ENCODE data around the gene COL27A1. TPM values are rescaled to one million over a fixed set of nuclear protein-coding genes. Genes with fewer than 3 reads are reported as not detected.

Gene COL27A1
- total and polyA plus RNA-seq, 2 experiments from 2014 or later = 10.5 to 18.0 TPM

DNA sequence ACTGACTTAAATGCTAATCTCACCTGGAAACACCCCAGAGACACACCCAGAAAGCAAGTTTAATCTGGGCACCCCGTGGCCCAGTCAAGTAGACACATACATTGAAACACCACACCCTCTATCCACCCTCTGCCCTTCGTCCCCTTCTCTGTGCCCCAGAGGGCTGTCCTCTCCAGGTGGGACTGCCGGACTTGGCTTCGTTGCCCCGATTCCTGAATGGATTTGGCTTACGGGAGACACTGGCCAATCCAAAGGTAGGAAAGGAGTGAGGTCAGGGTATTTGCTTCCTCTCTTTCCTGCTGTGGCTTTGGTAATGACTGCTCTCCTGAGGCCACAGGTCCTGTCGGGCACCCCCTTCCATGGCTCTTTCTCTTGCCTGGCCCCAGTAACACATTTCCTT lies 25.2 kb upstream of the COL27A1 start:
- Histone ChIP-seq H3K27ac (ENCODE audit: low read depth) (no peak overlapping the region), H3K9me2 (ENCODE audit: insufficient read depth) (no peaks in the 10 kb centered on the region), H3F3A (replicated peaks; ENCODE audit: low read depth) (no peaks in the 10 kb centered on the region), H3K27me3 (ENCODE audit: insufficient read depth) (no peaks in the 10 kb centered on the region), H3K4me1 (ENCODE audit: insufficient read depth) (peaks cover 12% of the 10 kb centered on the region), H4K20me1 (replicated peaks; ENCODE audit: insufficient read depth) (no peaks in the 10 kb centered on the region), H3K79me2 (replicated peaks; ENCODE audit: insufficient read depth) (no peaks in the 10 kb centered on the region), H3K4me3 (no peak overlapping the region), H3K4me2 (no peak overlapping the region), H2AFZ (no peak overlapping the region), H3K36me3 (ENCODE audit: insufficient read depth) (no peaks in the 10 kb centered on the region)
- H3K4me1 Mint-ChIP-seq = peaks cover 10% of the 10 kb centered on the region
- no peak for ATAC-seq
- H3K36me3 Mint-ChIP-seq (ENCODE audit: low read depth) = no peaks in the 10 kb centered on the region; the same call in 2 of the 3 replicates
- no peak for TF ChIP-seq ZNF114 (CRISPR knock-in tag; IDR thresholded peaks at IDR 0.05)
- no peak for TF ChIP-seq ZNF331 (CRISPR knock-in tag; IDR thresholded peaks at IDR 0.05; ENCODE audit: low read depth)
- TF ChIP-seq, protein P1, sequence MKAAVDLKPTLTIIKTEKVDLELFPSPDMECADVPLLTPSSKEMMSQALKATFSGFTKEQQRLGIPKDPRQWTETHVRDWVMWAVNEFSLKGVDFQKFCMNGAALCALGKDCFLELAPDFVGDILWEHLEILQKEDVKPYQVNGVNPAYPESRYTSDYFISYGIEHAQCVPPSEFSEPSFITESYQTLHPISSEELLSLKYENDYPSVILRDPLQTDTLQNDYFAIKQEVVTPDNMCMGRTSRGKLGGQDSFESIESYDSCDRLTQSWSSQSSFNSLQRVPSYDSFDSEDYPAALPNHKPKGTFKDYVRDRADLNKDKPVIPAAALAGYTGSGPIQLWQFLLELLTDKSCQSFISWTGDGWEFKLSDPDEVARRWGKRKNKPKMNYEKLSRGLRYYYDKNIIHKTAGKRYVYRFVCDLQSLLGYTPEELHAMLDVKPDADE (IDR thresholded peaks at IDR 0.05) = no peak
- TF ChIP-seq EZH2 (IDR thresholded peaks at IDR 0.05; ENCODE audit: low read depth, unreplicated experiment) = no peak
- no peak for TF ChIP-seq NANOG (IDR thresholded peaks at IDR 0.05; ENCODE audit: borderline replicate concordance)
- TF ChIP-seq CREB1 (CRISPR knock-in tag; IDR thresholded peaks at IDR 0.05; ENCODE audit: low read depth) = no peak
- TF ChIP-seq JUNB (IDR thresholded peaks at IDR 0.05; ENCODE audit: unreplicated experiment) = no peak
- TF ChIP-seq, protein P2, sequence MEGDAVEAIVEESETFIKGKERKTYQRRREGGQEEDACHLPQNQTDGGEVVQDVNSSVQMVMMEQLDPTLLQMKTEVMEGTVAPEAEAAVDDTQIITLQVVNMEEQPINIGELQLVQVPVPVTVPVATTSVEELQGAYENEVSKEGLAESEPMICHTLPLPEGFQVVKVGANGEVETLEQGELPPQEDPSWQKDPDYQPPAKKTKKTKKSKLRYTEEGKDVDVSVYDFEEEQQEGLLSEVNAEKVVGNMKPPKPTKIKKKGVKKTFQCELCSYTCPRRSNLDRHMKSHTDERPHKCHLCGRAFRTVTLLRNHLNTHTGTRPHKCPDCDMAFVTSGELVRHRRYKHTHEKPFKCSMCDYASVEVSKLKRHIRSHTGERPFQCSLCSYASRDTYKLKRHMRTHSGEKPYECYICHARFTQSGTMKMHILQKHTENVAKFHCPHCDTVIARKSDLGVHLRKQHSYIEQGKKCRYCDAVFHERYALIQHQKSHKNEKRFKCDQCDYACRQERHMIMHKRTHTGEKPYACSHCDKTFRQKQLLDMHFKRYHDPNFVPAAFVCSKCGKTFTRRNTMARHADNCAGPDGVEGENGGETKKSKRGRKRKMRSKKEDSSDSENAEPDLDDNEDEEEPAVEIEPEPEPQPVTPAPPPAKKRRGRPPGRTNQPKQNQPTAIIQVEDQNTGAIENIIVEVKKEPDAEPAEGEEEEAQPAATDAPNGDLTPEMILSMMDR (conservative IDR thresholded peaks at IDR 0.05; ENCODE audit: low read depth in 2 of 2) = no peak
- TF ChIP-seq EZH2phosphoT487 (IDR thresholded peaks at IDR 0.05; ENCODE audit: unreplicated experiment) = no peak
- no peak for TF ChIP-seq STAT1 (IDR thresholded peaks at IDR 0.05; ENCODE audit: unreplicated experiment)
- TF ChIP-seq, protein P3, sequence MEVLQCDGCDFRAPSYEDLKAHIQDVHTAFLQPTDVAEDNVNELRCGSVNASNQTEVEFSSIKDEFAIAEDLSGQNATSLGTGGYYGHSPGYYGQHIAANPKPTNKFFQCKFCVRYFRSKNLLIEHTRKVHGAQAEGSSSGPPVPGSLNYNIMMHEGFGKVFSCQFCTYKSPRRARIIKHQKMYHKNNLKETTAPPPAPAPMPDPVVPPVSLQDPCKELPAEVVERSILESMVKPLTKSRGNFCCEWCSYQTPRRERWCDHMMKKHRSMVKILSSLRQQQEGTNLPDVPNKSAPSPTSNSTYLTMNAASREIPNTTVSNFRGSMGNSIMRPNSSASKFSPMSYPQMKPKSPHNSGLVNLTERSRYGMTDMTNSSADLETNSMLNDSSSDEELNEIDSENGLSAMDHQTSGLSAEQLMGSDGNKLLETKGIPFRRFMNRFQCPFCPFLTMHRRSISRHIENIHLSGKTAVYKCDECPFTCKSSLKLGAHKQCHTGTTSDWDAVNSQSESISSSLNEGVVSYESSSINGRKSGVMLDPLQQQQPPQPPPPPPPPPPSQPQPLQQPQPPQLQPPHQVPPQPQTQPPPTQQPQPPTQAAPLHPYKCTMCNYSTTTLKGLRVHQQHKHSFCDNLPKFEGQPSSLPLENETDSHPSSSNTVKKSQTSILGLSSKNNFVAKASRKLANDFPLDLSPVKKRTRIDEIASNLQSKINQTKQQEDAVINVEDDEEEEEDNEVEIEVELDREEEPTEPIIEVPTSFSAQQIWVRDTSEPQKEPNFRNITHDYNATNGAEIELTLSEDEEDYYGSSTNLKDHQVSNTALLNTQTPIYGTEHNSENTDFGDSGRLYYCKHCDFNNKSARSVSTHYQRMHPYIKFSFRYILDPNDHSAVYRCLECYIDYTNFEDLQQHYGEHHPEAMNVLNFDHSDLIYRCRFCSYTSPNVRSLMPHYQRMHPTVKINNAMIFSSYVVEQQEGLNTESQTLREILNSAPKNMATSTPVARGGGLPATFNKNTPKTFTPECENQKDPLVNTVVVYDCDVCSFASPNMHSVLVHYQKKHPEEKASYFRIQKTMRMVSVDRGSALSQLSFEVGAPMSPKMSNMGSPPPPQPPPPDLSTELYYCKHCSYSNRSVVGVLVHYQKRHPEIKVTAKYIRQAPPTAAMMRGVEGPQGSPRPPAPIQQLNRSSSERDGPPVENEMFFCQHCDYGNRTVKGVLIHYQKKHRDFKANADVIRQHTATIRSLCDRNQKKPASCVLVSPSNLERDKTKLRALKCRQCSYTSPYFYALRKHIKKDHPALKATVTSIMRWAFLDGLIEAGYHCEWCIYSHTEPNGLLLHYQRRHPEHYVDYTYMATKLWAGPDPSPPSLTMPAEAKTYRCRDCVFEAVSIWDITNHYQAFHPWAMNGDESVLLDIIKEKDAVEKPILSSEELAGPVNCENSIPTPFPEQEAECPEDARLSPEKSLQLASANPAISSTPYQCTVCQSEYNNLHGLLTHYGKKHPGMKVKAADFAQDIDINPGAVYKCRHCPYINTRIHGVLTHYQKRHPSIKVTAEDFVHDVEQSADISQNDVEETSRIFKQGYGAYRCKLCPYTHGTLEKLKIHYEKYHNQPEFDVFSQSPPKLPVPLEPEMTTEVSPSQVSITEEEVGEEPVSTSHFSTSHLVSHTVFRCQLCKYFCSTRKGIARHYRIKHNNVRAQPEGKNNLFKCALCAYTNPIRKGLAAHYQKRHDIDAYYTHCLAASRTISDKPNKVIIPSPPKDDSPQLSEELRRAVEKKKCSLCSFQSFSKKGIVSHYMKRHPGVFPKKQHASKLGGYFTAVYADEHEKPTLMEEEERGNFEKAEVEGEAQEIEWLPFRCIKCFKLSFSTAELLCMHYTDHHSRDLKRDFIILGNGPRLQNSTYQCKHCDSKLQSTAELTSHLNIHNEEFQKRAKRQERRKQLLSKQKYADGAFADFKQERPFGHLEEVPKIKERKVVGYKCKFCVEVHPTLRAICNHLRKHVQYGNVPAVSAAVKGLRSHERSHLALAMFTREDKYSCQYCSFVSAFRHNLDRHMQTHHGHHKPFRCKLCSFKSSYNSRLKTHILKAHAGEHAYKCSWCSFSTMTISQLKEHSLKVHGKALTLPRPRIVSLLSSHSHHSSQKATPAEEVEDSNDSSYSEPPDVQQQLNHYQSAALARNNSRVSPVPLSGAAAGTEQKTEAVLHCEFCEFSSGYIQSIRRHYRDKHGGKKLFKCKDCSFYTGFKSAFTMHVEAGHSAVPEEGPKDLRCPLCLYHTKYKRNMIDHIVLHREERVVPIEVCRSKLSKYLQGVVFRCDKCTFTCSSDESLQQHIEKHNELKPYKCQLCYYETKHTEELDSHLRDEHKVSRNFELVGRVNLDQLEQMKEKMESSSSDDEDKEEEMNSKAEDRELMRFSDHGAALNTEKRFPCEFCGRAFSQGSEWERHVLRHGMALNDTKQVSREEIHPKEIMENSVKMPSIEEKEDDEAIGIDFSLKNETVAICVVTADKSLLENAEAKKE (CRISPR knock-in tag; IDR thresholded peaks at IDR 0.05) = no peak
- TF ChIP-seq, protein P4, sequence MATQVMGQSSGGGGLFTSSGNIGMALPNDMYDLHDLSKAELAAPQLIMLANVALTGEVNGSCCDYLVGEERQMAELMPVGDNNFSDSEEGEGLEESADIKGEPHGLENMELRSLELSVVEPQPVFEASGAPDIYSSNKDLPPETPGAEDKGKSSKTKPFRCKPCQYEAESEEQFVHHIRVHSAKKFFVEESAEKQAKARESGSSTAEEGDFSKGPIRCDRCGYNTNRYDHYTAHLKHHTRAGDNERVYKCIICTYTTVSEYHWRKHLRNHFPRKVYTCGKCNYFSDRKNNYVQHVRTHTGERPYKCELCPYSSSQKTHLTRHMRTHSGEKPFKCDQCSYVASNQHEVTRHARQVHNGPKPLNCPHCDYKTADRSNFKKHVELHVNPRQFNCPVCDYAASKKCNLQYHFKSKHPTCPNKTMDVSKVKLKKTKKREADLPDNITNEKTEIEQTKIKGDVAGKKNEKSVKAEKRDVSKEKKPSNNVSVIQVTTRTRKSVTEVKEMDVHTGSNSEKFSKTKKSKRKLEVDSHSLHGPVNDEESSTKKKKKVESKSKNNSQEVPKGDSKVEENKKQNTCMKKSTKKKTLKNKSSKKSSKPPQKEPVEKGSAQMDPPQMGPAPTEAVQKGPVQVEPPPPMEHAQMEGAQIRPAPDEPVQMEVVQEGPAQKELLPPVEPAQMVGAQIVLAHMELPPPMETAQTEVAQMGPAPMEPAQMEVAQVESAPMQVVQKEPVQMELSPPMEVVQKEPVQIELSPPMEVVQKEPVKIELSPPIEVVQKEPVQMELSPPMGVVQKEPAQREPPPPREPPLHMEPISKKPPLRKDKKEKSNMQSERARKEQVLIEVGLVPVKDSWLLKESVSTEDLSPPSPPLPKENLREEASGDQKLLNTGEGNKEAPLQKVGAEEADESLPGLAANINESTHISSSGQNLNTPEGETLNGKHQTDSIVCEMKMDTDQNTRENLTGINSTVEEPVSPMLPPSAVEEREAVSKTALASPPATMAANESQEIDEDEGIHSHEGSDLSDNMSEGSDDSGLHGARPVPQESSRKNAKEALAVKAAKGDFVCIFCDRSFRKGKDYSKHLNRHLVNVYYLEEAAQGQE (IDR thresholded peaks at IDR 0.05; ENCODE audit: unreplicated experiment) = no peak
- TF ChIP-seq POLR2AphosphoS5 (IDR thresholded peaks at IDR 0.05; ENCODE audit: low read depth) = no peak
- H3K4me3 Mint-ChIP-seq = no peak overlapping the region
- H3K27me3 Mint-ChIP-seq (ENCODE audit: insufficient read depth, low read depth, poor library complexity) = no peaks in the 10 kb centered on the region
- no peak for DNase-seq (ENCODE audit: low spot score)
- H3K27ac Mint-ChIP-seq = no peak overlapping the region
- H3K9me3 Mint-ChIP-seq = no peaks in the 10 kb centered on the region; the same call in 2 of the 3 replicates

All from GM23338 (cell line).